GM23338 (cell line): Measurements from ENCODE around the gene DRAXIN. TPM values are rescaled to one million over a fixed set of nuclear protein-coding genes. Genes with fewer than 3 reads are reported as not detected.

ENCODE experiments used
- ATAC-seq: fragments of 200-7000 bp; cut with Tn5 transposase; 3 replicates; pipeline ENCODE4 v1.9.1; 2020
- DNase-seq: peaks from one replicate; pipeline ENCODE4 v3.0.0-alpha.2; 2015; ENCODE audit warnings: low spot score
- H2AFZ ChIP-seq: fragments of 200-600 bp; sonication (generic); 2 replicates; pipeline ENCODE4 v1.8.0; 2016; ENCODE audit warnings: antibody characterized with exemption, mild to moderate bottlenecking, moderate library complexity
- H3F3A ChIP-seq: fragments of 200-600 bp; sonication (generic); replicated peaks from 2 replicates; pipeline ENCODE4 v1.8.0; 2017; ENCODE audit warnings: antibody characterized with exemption, mixed run types, low read depth
- H3K27ac ChIP-seq: fragments of 200-600 bp; sonication (generic); 2 replicates; pipeline ENCODE4 v1.6.1; 2016; ENCODE audit warnings: low read depth
- H3K27me3 ChIP-seq: fragments of 200-600 bp; sonication (generic); 2 replicates; pipeline ENCODE4 v1.8.0; 2016; ENCODE audit warnings: mild to moderate bottlenecking, mixed run types, moderate library complexity; ENCODE audit not compliant: insufficient read depth
- H3K36me3 ChIP-seq: fragments of 200-600 bp; sonication (generic); 2 replicates; pipeline ENCODE4 v1.8.0; 2016; ENCODE audit warnings: mild to moderate bottlenecking; ENCODE audit not compliant: insufficient read depth
- H3K4me1 ChIP-seq: fragments of 200-600 bp; sonication (generic); 2 replicates; pipeline ENCODE4 v1.8.0; 2016; ENCODE audit warnings: mild to moderate bottlenecking, moderate library complexity; ENCODE audit not compliant: insufficient read depth
- H3K4me2 ChIP-seq: fragments of 200-600 bp; sonication (generic); 2 replicates; pipeline ENCODE4 v1.7.1; 2017; ENCODE audit warnings: mixed run types
- H3K4me3 ChIP-seq: fragments of 200-600 bp; sonication (generic); 2 replicates; pipeline ENCODE4 v1.6.1; 2016; ENCODE audit warnings: mixed run types
- H3K79me2 ChIP-seq: fragments of 200-600 bp; sonication (generic); replicated peaks from 2 replicates; pipeline ENCODE4 v1.8.0; 2017; ENCODE audit warnings: mild to moderate bottlenecking; ENCODE audit not compliant: insufficient read depth
- H3K9me2 ChIP-seq: fragments of 200-600 bp; sonication (generic); 2 replicates; pipeline ENCODE4 v1.8.0; 2017; ENCODE audit not compliant: insufficient read depth
- H4K20me1 ChIP-seq: fragments of 200-600 bp; sonication (generic); replicated peaks from 2 replicates; pipeline ENCODE4 v1.8.0; 2017; ENCODE audit warnings: mild to moderate bottlenecking; ENCODE audit not compliant: insufficient read depth
- H3K27ac Mint-ChIP-seq: 2 replicates; pipeline ENCODE4 v1.8.0; 2020; ENCODE audit warnings: inconsistent platforms, mild to moderate bottlenecking, moderate library complexity, mixed read lengths
- H3K27me3 Mint-ChIP-seq: 3 replicates; pipeline ENCODE4 v1.8.0; 2022; ENCODE audit warnings: low read depth, mild to moderate bottlenecking, moderate library complexity, mixed read lengths, inconsistent platforms; ENCODE audit not compliant: insufficient read depth, poor library complexity
- H3K36me3 Mint-ChIP-seq: 3 replicates; pipeline ENCODE4 v1.8.0; 2021; ENCODE audit warnings: low read depth, mild to moderate bottlenecking, inconsistent platforms, moderate library complexity, mixed read lengths
- H3K4me1 Mint-ChIP-seq: 3 replicates; pipeline ENCODE4 v1.8.0; 2020; ENCODE audit warnings: mild to moderate bottlenecking, inconsistent platforms, mixed read lengths
- H3K4me3 Mint-ChIP-seq: 3 replicates; pipeline ENCODE4 v1.8.0; 2021; ENCODE audit warnings: moderate library complexity, mild to moderate bottlenecking, inconsistent platforms, mixed read lengths
- H3K9me3 Mint-ChIP-seq: 3 replicates; pipeline ENCODE4 v1.8.0; 2020; ENCODE audit warnings: moderate library complexity, mild to moderate bottlenecking, inconsistent platforms, mixed read lengths
- CTCF ChIP-seq, 2 experiments: fragments of 200-600 bp in 1 of 2; sonication (generic) in 1 of 2; conservative IDR thresholded peaks; 2 replicates each; pipeline versions ENCODE4 v1.5.1 to v1.6.1; 2016 to 2017; ENCODE audit warnings: antibody characterized with exemption in 2 of 2, low read depth in 2 of 2, mild to moderate bottlenecking in 2 of 2, moderate library complexity in 1 of 2
- ETS1 ChIP-seq: IDR thresholded peaks from 2 replicates; pipeline ENCODE4 v1.6.1; 2016; ENCODE audit warnings: antibody characterized with exemption
- EZH2 ChIP-seq: fragments of 200-600 bp; sonication (generic); IDR thresholded peaks from one replicate; pipeline ENCODE4 v1.8.0; 2017; ENCODE audit warnings: antibody characterized with exemption, mild to moderate bottlenecking, low read depth; ENCODE audit not compliant: unreplicated experiment
- EZH2phosphoT487 ChIP-seq: fragments of 200-600 bp; sonication (generic); IDR thresholded peaks from one replicate; pipeline ENCODE4 v1.8.1; 2018; ENCODE audit warnings: antibody characterized with exemption; ENCODE audit not compliant: unreplicated experiment
- JUNB ChIP-seq: IDR thresholded peaks from one replicate; pipeline ENCODE4 v1.6.1; 2016; ENCODE audit warnings: antibody characterized with exemption; ENCODE audit not compliant: unreplicated experiment
- REST ChIP-seq: IDR thresholded peaks from one replicate; pipeline ENCODE4 v1.6.1; 2018; ENCODE audit warnings: antibody characterized with exemption; ENCODE audit not compliant: unreplicated experiment
- STAT1 ChIP-seq: IDR thresholded peaks from one replicate; pipeline ENCODE4 v1.6.1; 2016; ENCODE audit warnings: antibody characterized with exemption; ENCODE audit not compliant: unreplicated experiment
- ZNF114 ChIP-seq: fragments of 250-450 bp; sonication (Bioruptor Pico); IDR thresholded peaks from 2 replicates; pipeline ENCODE4 v1.5.0; 2020; ENCODE audit warnings: mild to moderate bottlenecking, moderate library complexity
- ZNF331 ChIP-seq: fragments of 250-450 bp; sonication (Bioruptor Pico); IDR thresholded peaks from 2 replicates; pipeline ENCODE4 v1.5.0; 2020; ENCODE audit warnings: low read depth, mild to moderate bottlenecking, moderate library complexity
- ZNF462 ChIP-seq: fragments of 250-450 bp; sonication (Bioruptor Pico); IDR thresholded peaks from 2 replicates; pipeline ENCODE4 v1.5.0; 2020; ENCODE audit warnings: mild to moderate bottlenecking, moderate library complexity
- polyA plus RNA-seq: library from polyadenylated mRNA; unstranded; fragments of >200 nt; fragmentation: Nextera tagmentation; extraction: Ambion mirVana; gene quantifications from 2 replicates; pipeline ENCODE4 v1.2.1, GENCODE V29; 2016
- total RNA-seq: library from RNA; depleted of rRNA; stranded (reverse); fragments of >200 nt; shearing (Covaris generic); gene quantifications from 2 replicates; pipeline ENCODE4 v1.2.3, GENCODE V29; 2014

Gene DRAXIN
- total and polyA plus RNA-seq, 2 experiments from 2014 or later, result 7.6 to 23.0 TPM

- Histone ChIP-seq H3F3A (peaks cover 5% of the 10 kb centered on the region; the same call in 1 of the 2 replicates), H3K27me3 (peaks cover 13% of the 10 kb centered on the region), H2AFZ (no peak overlapping the region), H3K4me2 (no peak overlapping the region), H3K79me2 (no peaks in the 10 kb centered on the region), H3K36me3 (no peaks in the 10 kb centered on the region), H3K9me2 (no peaks in the 10 kb centered on the region), H3K27ac (no peak overlapping the region), H4K20me1 (no peaks in the 10 kb centered on the region), H3K4me3 (no peak overlapping the region), H3K4me1 (peaks cover 5% of the 10 kb centered on the region; the same call in 1 of the 2 replicates)
- TF ChIP-seq ZNF462 (CRISPR knock-in tag) (no peak), EZH2 (no peak), EZH2phosphoT487 (no peak), ZNF114 (CRISPR knock-in tag) (no peak), ETS1 (no peak), REST (no peak), ZNF331 (CRISPR knock-in tag) (no peak), CTCF (conservative IDR thresholded peaks at IDR 0.05; ENCODE audit: low read depth in 2 of 2) (no peak), STAT1 (no peak), JUNB (no peak)
- no peak overlapping the region for H3K4me3 Mint-ChIP-seq
- peaks cover 14% of the 10 kb centered on the region for H3K4me1 Mint-ChIP-seq
- no peak for DNase-seq
- H3K9me3 Mint-ChIP-seq, result no peaks in the 10 kb centered on the region; the same call in 2 of the 3 replicates
- no peak for ATAC-seq
- H3K27ac Mint-ChIP-seq, result no peak overlapping the region
- H3K36me3 Mint-ChIP-seq, result no peaks in the 10 kb centered on the region
- H3K27me3 Mint-ChIP-seq, result peaks cover 26% of the 10 kb centered on the region
Observed at GRCh38 chr1:11766429-11766776, 74.9 kb downstream of the DRAXIN start.
